ENCODE measurements around the gene NR2F1-AS1. TPM values are rescaled to one million over a fixed set of nuclear protein-coding genes. Genes with fewer than 3 reads are reported as not detected.

NR2F1-AS1 gene
- total RNA-seq, 4 donors from 2014 or later, result 4.1 to 8.6 (median 5.3) TPM

GRCh38 chr5:93572101-93572607 lies 8.9 kb downstream of the NR2F1-AS1 start:
- TF ChIP-seq CTCF (IDR thresholded peaks at IDR 0.05; ENCODE audit: low read depth), result no peak

GRCh38 chr5:93571114-93571949 lies 9.7 kb downstream of the NR2F1-AS1 start:
- no peak for TF ChIP-seq CTCF (IDR thresholded peaks at IDR 0.05; ENCODE audit: low read depth)

GRCh38 chr5:93570294-93571113 lies 10.5 kb downstream of the NR2F1-AS1 start:
- no peak for TF ChIP-seq CTCF (IDR thresholded peaks at IDR 0.05; ENCODE audit: low read depth)

- no peak for TF ChIP-seq CTCF (IDR thresholded peaks at IDR 0.05; ENCODE audit: low read depth)
Observed at GRCh38 chr5:93569300-93570160, 11.5 kb downstream of the NR2F1-AS1 start.

- TF ChIP-seq CTCF (IDR thresholded peaks at IDR 0.05; ENCODE audit: low read depth), result no peak
Observed at GRCh38 chr5:93567424-93567823, 13.6 kb downstream of the NR2F1-AS1 start.

- TF ChIP-seq CTCF (IDR thresholded peaks at IDR 0.05; ENCODE audit: low read depth), result no peak
Observed at GRCh38 chr5:93566091-93566490, 14.9 kb downstream of the NR2F1-AS1 start.
